Measurements from ENCODE around the gene JMJD4. TPM values are rescaled to one million over a fixed set of nuclear protein-coding genes. Genes with fewer than 3 reads are reported as not detected.

The JMJD4 gene
- total RNA-seq, 4 donors from 2014 or later: 20.6 to 31.7 (median 28.8) TPM

DNA sequence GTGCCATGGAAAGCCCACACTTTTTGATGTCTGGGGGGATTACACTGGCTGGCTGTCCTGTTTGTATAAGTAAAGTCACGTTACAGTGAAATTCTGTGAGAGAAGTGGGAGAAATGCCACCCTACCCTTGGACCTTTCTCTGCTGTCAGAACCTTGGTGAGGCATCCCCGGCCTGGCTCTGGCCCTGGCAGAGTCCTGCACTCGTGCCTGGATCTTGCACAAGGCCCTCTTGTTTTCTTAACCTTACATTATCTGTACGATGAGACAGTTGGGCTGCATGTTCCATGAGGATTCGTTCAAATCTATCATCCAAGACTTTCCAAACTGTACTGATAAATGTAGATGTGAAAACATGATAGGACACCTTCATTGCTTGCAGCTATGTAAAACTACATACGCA, 11.6 kb upstream of the JMJD4 start:
- no peaks in the 10 kb centered on the region for H3K4me1 ChIP-seq
- H3K4me3 ChIP-seq (replicated peaks in 1 of 3): no peak overlapping the region
- TF ChIP-seq, protein P1, sequence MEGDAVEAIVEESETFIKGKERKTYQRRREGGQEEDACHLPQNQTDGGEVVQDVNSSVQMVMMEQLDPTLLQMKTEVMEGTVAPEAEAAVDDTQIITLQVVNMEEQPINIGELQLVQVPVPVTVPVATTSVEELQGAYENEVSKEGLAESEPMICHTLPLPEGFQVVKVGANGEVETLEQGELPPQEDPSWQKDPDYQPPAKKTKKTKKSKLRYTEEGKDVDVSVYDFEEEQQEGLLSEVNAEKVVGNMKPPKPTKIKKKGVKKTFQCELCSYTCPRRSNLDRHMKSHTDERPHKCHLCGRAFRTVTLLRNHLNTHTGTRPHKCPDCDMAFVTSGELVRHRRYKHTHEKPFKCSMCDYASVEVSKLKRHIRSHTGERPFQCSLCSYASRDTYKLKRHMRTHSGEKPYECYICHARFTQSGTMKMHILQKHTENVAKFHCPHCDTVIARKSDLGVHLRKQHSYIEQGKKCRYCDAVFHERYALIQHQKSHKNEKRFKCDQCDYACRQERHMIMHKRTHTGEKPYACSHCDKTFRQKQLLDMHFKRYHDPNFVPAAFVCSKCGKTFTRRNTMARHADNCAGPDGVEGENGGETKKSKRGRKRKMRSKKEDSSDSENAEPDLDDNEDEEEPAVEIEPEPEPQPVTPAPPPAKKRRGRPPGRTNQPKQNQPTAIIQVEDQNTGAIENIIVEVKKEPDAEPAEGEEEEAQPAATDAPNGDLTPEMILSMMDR (IDR thresholded peaks at IDR 0.05): no peak
- no peak for TF ChIP-seq POLR2A (IDR thresholded peaks at IDR 0.05)
- no peak for DNase-seq
- H3K36me3 ChIP-seq: peaks cover 7% of the 10 kb centered on the region in 2 donors
- no peaks in the 10 kb centered on the region for H3K27me3 ChIP-seq
- 94% methylated on average over 6 of the region's 6 CpGs for WGBS, 2 donors
- intact Hi-C loops (cut with DNase I): no loop called here
- no peak overlapping the region for H3K27ac ChIP-seq
- no peaks in the 10 kb centered on the region for H3K9me3 ChIP-seq

DNA sequence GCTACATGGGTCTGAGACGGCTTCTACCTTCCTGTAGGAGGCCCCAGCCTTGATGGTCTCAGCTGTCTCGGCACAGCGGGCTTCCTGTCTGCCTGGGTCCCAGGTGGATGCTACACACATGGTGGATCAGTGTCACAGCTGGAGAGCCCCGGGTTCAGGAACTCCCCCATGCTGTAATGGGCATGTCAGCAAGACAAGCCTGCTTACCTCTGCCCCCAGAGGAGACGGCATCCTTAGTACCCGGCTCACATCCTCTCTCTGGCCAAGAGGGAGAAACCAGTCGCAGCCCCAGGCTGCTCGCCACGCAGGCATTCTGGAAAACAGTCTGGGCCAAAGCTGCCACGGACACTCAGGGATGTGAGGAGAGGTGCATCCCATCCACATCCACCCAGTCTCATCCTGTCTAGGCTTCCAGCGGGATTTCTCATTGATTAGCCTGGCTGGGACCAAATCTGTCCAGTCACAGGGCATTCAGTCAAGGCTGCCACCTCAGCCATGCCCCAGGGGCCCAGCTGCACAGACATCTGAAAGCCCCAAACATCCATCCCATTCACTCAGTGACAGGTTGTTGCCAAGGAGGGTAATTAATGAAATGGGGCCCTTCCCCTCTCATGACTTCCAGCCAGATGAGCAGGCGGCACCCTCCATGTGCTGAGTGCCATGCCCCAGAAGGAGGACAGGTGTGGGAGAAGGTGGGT, 10.6 kb upstream of the JMJD4 start:
- no peak overlapping the region for H3K4me3 ChIP-seq (replicated peaks in 1 of 3)
- DNase-seq: no peak
- H3K4me1 ChIP-seq: no peaks in the 10 kb centered on the region
- no peak for TF ChIP-seq POLR2A (IDR thresholded peaks at IDR 0.05)
- TF ChIP-seq, protein P1 (IDR thresholded peaks at IDR 0.05): no peak
- no peaks in the 10 kb centered on the region for H3K9me3 ChIP-seq
- no peak overlapping the region for H3K27ac ChIP-seq
- 91 to 92% methylated on average over 9 to 10 of the region's 12 CpGs for WGBS, 2 donors
- peaks cover 7% of the 10 kb centered on the region in 2 donors for H3K36me3 ChIP-seq
- H3K27me3 ChIP-seq: no peaks in the 10 kb centered on the region
- intact Hi-C loops (cut with DNase I): no loop called here

DNA sequence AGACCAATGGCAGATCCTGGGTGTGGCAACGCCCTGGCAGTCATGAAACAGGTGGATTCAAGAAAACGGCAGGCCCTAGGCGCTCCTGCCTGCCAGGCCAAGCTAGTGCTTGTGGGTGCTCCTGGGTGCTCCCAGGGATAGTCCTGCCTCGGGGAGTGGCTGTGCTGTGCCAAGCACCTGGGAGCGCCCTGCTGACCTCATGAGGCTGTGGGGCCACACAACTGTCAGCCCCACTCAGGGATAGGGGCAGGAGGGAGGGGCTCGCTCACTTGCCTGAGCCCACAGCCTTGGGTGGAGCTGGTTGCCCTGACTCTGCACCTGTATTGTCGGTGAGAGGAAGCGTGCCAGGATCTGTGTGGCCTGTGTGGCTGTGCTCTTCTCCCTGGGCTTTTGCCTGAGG, 9.6 kb upstream of the JMJD4 start:
- Histone ChIP-seq H3K4me3 (replicated peaks in 1 of 3) (no peak overlapping the region), H3K27me3 (no peaks in the 10 kb centered on the region), H3K9me3 (no peaks in the 10 kb centered on the region), H3K36me3 (peaks cover 7% of the 10 kb centered on the region in 2 donors), H3K27ac (no peak overlapping the region), H3K4me1 (no peaks in the 10 kb centered on the region)
- no peak for DNase-seq
- no peak for TF ChIP-seq POLR2A (IDR thresholded peaks at IDR 0.05)
- TF ChIP-seq, protein P1 (IDR thresholded peaks at IDR 0.05): no peak
- WGBS, 2 donors: 85 to 91% methylated on average over 7 of the region's 8 CpGs
- intact Hi-C loops (cut with DNase I): no loop called here

DNA sequence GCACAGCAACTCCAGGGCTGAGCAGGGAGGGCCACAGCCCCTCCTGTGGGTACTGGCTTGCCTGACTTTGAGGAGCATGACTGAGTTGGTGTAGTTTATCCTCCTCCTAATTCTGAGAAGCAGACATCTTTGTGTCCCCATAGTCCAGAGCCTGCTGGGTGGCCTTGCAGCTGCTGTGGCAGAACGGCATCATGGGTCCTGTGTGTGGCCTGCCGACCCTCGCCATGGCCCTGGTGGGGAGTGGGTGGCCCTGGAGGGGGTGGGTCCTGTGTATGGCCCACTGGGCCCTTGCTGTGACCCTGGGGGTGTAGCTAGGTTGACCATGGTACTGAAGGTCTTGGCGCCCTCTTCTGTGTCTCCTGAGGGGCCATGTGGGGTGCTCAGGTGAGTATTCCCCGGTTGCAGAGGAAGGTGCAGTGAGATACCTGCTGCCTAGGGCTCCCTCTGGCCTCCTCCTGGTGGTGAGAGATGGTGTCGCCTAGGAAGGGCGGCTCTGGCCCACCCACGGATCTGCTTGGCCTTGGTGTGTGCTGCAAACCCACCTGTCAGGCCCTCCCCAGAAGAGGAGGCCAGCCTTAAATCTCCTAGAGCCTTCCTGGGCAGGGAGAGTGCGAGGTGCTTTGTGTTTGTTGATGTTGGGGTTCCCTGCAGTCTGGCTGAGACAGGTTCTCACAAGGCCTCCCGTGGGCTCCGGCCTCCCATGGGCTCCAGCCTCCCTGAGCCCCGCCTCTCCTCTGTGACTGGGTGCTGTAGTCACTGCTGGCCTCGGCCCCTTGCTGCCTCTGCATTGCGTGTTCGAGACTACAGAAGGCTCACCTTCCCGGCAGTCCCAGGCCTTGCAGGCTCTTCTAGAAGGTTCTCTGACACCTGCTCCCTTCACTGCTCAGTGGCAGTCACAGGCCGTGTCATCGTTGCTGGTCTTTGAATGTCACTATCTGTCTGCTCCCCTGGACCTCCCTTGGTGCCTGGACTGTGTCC, 7.9 kb upstream of the JMJD4 start:
- Histone ChIP-seq H3K4me1 (no peaks in the 10 kb centered on the region), H3K4me3 (replicated peaks in 1 of 3) (no peak overlapping the region), H3K9me3 (no peaks in the 10 kb centered on the region), H3K36me3 (peaks cover under 1 to 2% of the 10 kb centered on the region in 2 donors), H3K27me3 (no peaks in the 10 kb centered on the region), H3K27ac (no peak overlapping the region)
- 92 to 93% methylated on average over 6 to 12 of the region's 18 CpGs for WGBS, 2 donors
- no peak for DNase-seq
- TF ChIP-seq POLR2A (IDR thresholded peaks at IDR 0.05): no peak
- TF ChIP-seq, protein P1 (IDR thresholded peaks at IDR 0.05): no peak
- intact Hi-C loops (cut with DNase I): no loop called here
